Cardiac septum (tissue), 1 donor: ENCODE measurements around the gene CNP. TPM values are rescaled to one million over a fixed set of nuclear protein-coding genes. Genes with fewer than 3 reads are reported as not detected.

Experiments used
- DNase-seq: peaks from one replicate; pipeline ENCODE4 v3.0.0-alpha.2; 2020; ENCODE audit warnings: low spot score
- intact Hi-C: fragments of 100-400 bp; cut with DNase I; formaldehyde crosslinking; loops from one replicate; pipeline ENCODE4 v1.14.0; 2022
- total RNA-seq: library from RNA; stranded (reverse); fragmentation: NEBNext Ultra II Directional; extraction: Animal tissue kit (Norgen Biotek cat#: 25700); gene quantifications from one replicate; pipeline ENCODE4 v1.2.1, GENCODE V29; 2021
- donor health status: DM: no; HTN: no; CAD: no.

Gene CNP
- total RNA-seq, 1 donor from 2014 or later: 24.2 TPM

GRCh38 chr17:41967921-41968578 lies 1.5 kb downstream of the CNP start:
- no peak for DNase-seq
- intact Hi-C loops: loop anchor here (2.0 kb wide), 1 partner anchor 53 kb away; the partner anchor contains the start of gene NKIRAS2

- intact Hi-C loops: no loop called here
Measured at GRCh38 chr17:41968676-41969075, 2.1 kb downstream of the CNP start.

GRCh38 chr17:41970901-41971331 lies 4.3 kb downstream of the CNP start:
- intact Hi-C loops: no loop called here

More at GRCh38 chr17:41968676-41969075, 2.1 kb downstream of the CNP start:
- no peak for DNase-seq

GRCh38 chr17:41971721-41972523 lies 5.3 kb downstream of the CNP start:
- intact Hi-C loops: no loop called here
- DNase-seq: no peak

More at GRCh38 chr17:41970901-41971331, 4.3 kb downstream of the CNP start:
- DNase-seq: no peak

GRCh38 chr17:41972571-41973407 lies 6.2 kb downstream of the CNP start:
- no peak for DNase-seq
- intact Hi-C loops: no loop called here

- no peak for DNase-seq
- intact Hi-C loops: no loop called here
Measured at GRCh38 chr17:41973408-41973811, 6.8 kb downstream of the CNP start.

GRCh38 chr17:41974031-41974430 lies 7.4 kb downstream of the CNP start:
- intact Hi-C loops: no loop called here
- DNase-seq: no peak

- DNase-seq: no peak
- intact Hi-C loops: no loop called here
Measured at GRCh38 chr17:41974658-41975057, 8.1 kb downstream of the CNP start.

- DNase-seq: no peak
- intact Hi-C loops: no loop called here
Measured at GRCh38 chr17:41975099-41976083, 8.8 kb downstream of the CNP start.

GRCh38 chr17:41976142-41976768 lies 9.7 kb downstream of the CNP start:
- DNase-seq: no peak
- intact Hi-C loops: no loop called here

- intact Hi-C loops: no loop called here
Measured at GRCh38 chr17:41977991-41978390, 11.4 kb downstream of the CNP start.

GRCh38 chr17:41982026-41982760 lies 15.6 kb downstream of the CNP start:
- intact Hi-C loops: no loop called here

More at GRCh38 chr17:41977991-41978390, 11.4 kb downstream of the CNP start:
- DNase-seq: no peak

GRCh38 chr17:41984454-41984853 lies 17.9 kb downstream of the CNP start:
- no peak for DNase-seq
- intact Hi-C loops: no loop called here

More at GRCh38 chr17:41982026-41982760, 15.6 kb downstream of the CNP start:
- no peak for DNase-seq

GRCh38 chr17:41985919-41986318 lies 19.3 kb downstream of the CNP start:
- intact Hi-C loops: no loop called here
- no peak for DNase-seq

GRCh38 chr17:41986634-41987033 lies 20.0 kb downstream of the CNP start:
- intact Hi-C loops: no loop called here
- DNase-seq: no peak

- intact Hi-C loops: no loop called here
Measured at GRCh38 chr17:41987642-41988041, 21.0 kb downstream of the CNP start.

GRCh38 chr17:41988418-41988817 lies 21.8 kb downstream of the CNP start:
- DNase-seq: no peak
- intact Hi-C loops: no loop called here

More at GRCh38 chr17:41987642-41988041, 21.0 kb downstream of the CNP start:
- no peak for DNase-seq
